ENCODE data around the gene RFX7.
"Not testable (repeated sequence)": the region's sequence is repeated elsewhere in the genome, so short reads cannot be mapped to it uniquely, and the experiment has no call there.

RFX7 gene

DNA sequence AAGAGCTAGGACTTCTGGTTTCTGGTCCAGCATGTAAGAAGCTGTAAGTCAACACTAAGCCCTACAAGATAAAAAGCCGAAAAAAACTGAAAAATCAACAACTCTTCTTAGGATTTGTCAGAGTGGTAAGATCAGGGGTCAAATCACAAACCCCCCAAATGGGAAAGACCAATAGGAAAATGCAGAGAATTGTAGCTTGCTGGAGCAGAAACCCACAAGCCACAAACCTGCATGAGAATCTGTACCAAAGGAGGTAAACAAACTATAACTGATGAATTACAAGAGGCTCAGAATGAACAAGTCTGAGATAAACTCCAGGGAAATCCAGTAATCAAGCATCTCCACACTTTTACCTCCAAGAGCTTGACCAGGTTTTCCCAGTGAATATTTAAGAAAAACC is 36.0 kb downstream of the RFX7 start:
- DNase-seq (ENCODE audit: insufficient read length, low spot score), result no peak
- FAIRE-seq, result peak; percentile 78

DNA sequence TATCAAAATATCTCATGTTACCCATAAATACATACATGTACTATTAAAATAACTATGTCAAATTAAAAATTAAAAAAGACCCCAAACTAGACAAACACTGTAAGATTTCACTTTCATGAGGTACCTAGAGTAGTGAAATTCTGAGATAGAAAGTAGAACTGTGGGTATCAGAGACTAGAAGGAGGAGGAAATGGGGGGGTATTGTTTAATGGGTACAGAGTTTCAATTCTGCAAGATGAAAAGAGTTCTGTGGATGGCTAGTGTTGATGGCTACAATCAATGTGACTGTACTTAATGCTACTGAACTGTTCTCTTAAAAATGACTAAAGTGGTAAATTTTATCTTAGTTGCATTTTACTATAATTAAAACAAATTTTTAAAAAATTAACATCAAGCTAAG is 36.6 kb downstream of the RFX7 start:
- FAIRE-seq (peak; percentile 68), DNase-seq (ENCODE audit: insufficient read length, low spot score) (no peak)

DNA sequence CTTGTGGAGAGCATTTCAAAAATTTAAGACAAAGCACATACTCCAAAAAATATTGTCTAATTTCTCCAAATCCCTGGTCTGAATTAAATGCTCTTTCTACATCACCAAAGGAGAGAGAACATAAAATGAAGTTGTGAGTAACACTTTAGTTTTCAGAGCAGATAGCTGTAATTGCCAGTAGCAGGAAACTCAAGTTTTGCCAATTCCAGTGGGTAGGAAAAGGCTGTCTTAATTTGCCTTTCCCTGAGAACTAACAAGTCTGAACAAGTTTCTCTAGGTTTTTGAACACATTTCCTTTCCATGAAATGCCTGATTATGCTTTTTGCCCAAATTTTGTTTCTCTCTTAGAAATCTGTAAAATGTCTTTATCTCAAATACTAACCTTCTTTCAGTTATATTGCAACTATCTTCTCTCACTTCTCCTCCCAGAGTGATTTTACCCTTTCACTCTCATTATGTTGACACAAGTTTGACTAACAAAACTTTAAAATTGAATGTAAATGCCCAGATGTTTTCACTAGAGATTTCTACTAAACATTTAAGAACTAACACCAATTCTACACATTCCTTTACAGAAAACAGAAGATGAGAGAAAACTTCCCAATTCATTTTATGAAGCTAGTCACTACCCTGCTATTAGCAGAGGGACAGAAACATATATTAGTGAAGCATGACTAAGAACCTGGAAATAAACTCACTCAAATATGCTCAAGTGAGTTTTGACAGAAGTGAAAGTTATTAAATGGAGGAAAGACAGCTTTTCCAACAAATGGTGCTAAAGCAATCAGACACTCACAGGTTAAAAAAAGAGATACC is 38.4 kb downstream of the RFX7 start:
- FAIRE-seq, result peak; percentile 75
- DNase-seq (ENCODE audit: insufficient read length, low spot score), result no peak

DNA sequence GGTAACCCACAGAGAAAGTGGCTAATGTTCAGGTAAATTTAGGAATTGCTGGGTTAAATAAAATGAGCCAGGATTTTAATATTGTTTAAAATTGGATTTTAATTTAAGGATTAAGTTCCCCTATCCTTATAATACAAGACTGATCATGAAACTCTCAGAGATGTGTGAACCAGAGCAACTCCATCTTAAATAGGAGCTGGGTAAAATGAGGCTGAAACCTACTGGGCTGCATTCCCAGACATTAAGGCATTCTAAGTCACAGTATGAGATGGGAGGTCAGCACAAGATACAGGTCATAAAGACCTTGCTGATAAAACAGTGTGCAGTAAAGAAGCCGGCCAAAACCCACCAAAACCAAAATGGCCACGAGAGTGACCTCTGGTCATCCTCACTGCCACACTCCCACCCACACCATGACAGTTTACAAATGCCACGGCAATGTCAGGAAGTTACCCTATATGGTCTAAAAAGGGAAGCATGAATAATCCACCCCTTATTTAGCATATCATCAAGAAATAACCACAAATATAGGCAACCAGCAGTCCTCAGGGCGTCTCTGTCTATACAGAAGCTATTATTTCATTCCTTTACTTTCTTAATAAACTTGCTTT is 40.3 kb downstream of the RFX7 start:
- not testable (repeated sequence) for DNase-seq (ENCODE audit: insufficient read length, low spot score)

DNA sequence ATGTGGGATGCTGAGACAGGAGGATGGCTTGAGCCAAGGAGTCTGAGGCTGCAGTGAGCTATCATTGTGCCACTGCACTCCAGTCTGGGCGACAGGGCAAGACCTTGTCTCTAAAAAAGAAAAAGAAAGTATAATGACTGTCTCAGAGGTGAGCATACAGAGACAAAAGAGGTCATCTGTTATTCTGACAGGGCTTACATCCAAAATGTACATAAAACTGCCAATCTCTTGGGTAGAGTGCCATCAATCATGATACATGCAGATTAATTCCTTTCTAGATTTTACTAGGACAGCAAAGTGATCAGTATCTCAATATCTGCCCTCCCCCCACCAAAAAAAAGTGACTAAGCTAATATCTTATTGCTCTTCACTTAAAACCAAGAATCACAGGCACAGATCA is 41.0 kb downstream of the RFX7 start:
- no peak for FAIRE-seq

More for the DNA sequence above, 40.3 kb downstream of the RFX7 start:
- FAIRE-seq, result not testable (repeated sequence)

DNA sequence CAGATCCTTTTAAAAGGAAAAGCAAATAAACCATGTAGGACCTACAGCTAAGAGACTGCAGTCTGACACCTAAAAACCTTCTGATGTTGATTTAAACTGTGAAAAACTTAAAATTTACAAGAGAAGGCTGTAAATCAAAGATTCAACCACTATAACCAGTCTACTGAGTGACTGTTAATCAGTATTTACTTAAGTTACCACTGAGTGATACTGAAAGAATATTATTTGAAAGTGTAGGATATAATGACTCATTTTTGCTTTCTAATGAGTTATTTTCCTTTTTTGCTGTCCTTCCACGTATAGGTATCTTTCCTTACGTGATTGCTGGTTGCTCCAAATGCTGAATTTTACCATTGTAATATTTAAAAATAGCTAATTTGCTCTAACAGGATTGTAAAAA is 44.6 kb downstream of the RFX7 start:
- no peak for DNase-seq (ENCODE audit: insufficient read length, low spot score)
- FAIRE-seq, result peak; percentile 54

More for the DNA sequence above, 41.0 kb downstream of the RFX7 start:
- DNase-seq (ENCODE audit: insufficient read length, low spot score), result no peak

DNA sequence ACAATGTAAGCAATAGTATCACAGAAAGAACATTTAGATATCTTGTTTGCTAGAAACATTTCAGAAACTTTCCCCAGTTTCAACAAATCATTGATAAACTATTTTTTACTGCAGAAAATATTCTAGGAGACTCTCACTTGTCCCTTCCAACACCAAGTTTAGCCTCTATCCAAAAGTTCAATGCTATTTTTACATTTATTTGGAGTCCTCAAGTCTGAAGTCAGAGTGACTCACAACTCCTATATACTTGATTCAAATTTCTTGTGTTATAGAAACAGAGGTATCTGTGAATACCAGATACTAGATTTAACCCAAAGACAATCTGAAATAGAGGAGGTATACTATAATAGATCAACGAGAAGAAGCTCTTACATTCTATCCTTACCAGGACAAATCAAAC is 49.6 kb downstream of the RFX7 start:
- no peak for FAIRE-seq

DNA sequence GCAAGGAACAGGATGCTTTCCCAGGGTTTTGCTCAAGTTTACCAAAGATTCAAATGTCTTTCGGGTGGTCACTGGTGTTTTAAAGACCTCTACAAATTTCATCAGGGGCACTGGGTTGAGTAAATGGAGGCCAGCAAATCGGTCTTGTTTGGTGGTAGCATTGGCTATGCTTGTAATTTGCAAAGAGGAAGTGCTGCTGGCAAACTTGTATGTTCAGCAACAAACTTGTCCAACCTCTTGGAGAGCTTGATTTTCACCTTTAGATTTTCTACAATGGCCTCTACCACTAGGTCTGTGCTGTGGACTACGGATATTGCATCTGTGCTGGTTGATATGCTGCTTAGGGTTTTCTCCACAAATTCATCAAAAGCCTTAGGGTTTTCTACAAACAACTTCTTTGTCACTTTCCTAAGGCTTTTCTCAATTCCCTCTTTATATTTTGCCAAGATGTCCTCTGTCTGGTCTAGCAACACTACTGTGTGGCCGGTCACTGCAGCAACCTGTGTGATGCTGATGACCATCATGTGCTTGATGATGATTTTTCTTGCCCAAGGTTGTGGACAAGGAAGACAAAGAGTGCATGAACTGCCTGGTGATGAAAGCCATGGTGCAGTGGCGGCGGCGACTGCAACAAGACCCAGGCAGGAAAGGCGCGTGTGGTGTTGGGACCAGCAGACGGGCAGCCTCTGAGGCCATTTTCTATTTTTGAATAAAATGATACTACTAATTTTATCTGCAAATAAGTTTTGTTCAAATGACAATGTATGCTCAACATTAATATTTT is 50.8 kb downstream of the RFX7 start:
- DNase-seq (ENCODE audit: insufficient read length, low spot score) (no peak), FAIRE-seq (no peak)

More for the DNA sequence above, 49.6 kb downstream of the RFX7 start:
- DNase-seq (ENCODE audit: insufficient read length, low spot score), result no peak

DNA sequence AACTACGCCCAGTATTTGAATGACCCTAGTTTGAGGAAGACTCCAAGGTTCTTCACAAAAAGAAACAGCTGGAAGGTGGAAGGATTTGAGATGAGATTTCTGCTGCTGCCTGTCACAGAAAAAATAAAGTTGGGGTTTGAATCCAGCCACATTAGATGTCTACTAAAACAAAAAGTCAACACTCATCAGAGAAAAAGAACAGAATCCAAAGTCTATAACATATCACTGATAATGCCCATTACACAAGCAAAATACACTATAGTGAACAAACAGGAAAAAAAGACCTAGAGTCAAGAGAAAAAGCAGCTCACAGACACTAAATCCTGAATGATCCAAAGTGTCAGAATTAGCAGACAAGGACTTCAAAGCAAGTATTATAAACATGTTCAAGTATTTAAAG is 56.0 kb downstream of the RFX7 start:
- FAIRE-seq, result no peak
- DNase-seq (ENCODE audit: insufficient read length, low spot score), result no peak

DNA sequence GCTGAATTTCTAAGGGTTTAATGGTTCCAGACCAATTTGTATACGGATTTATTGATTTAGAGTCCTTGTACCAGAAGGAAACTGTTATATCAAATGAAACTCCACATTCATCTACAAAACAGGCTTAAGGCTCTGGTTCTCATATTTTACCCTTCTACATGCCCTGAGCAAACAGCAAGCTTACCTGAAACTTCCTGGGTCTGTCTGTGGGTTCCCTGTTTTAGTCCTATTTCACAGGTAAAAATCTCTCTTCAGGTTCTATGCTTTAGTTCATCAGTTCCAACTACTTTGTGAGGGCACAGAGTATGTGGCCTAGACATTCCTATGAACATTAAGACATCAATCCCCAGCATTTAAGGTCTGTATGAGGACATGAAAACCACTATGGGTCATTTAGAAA is 57.7 kb downstream of the RFX7 start:
- FAIRE-seq (peak; percentile 80), DNase-seq (ENCODE audit: insufficient read length, low spot score) (no peak)

DNA sequence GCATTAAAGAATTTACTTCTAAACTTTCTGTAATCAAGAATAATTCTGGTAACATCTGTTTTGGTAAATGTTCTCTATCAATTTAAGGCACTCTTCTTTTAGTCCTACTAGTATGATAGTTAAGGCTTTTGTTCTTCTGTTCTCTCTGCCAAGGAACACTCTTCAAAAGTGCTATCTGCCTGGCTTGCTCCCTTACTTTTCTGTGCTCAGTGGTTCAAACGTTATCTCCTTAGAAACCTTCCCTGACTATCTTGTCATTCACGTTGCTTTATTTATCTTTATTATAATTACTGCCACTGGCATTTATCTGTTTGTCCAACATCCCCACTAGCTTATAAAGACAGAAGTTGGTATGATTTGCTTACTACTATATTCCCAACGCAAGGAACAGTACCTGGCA is 59.2 kb downstream of the RFX7 start:
- FAIRE-seq, result no peak
- DNase-seq (ENCODE audit: insufficient read length, low spot score), result no peak

DNA sequence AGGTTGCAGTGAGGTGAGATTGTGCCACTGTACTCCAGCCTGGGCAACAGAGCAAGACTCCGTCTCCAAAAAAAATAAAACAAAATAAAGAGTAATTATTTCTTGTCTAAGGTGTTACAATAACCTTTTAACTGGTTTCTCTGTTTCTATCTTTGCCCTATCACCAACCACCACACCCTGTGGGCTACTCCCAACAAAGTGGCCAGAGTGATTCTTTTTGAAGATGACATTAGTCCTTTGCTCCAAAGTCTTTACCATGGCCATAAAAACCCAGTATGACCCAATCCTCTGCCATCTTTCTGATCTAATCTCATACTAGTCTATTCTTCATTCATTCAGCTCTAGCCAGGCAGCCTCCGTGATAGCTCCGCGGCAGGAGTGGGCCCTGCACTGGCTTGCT is 62.8 kb downstream of the RFX7 start:
- DNase-seq (ENCODE audit: insufficient read length, low spot score) (no peak), FAIRE-seq (no peak)

DNA sequence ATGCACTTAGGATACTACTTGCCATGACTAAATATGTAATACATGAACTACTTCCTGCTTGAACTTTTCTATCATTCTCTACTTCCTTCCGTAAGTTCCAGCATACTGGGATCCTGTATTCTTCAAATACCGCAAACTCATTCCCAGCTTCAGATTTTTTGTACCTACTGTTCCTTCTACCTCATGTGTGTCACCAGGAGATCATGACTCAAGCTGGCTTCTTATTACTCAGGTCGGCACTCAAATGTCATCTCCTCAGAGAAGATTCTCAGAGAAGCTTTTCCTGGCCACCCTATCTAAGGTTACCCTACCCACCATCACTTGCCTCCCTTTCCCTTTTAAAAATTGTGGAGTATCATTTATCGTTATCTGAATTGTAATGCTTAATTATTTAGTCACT is 66.7 kb downstream of the RFX7 start:
- DNase-seq (ENCODE audit: insufficient read length, low spot score) (no peak), FAIRE-seq (no peak)

DNA sequence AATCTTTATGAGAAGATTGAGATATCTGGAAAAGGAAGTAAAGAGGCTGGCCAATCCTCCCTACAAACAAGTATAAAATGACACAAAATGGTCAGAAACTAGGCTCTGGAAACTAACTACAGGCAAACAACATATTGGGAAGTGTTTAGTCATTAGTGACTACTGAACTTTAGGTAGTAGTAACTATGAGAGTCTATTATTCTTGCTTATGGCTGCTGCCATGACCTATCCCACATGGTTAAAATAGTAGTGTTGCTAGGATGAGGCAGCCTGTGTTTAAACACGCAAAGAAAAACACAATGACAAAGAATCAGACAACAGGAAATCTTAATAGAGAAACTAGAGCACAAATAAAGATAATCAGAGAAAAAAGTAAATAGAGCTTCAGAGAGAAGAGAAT is 67.9 kb downstream of the RFX7 start:
- no peak for FAIRE-seq
- no peak for DNase-seq (ENCODE audit: insufficient read length, low spot score)

DNA sequence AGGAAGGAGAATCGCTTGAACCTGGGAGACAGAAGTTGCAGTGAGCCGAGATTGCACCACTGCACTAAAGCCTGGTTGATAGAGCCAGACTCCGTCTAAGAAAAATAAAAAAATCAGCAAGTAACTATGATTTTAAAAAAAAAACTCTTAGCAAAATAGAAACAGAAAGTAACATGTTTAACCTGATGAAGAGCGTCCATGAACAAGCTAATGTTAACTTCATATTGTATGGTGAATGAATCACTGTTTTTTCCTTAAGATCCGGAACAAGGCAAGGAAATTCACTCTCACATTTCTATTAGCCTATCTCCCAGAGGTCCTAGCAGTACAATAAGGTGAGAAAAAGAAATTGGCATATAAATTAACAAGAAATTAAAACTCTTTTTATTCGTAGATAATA is 69.0 kb downstream of the RFX7 start:
- no peak for DNase-seq (ENCODE audit: insufficient read length, low spot score)
- no peak for FAIRE-seq

DNA sequence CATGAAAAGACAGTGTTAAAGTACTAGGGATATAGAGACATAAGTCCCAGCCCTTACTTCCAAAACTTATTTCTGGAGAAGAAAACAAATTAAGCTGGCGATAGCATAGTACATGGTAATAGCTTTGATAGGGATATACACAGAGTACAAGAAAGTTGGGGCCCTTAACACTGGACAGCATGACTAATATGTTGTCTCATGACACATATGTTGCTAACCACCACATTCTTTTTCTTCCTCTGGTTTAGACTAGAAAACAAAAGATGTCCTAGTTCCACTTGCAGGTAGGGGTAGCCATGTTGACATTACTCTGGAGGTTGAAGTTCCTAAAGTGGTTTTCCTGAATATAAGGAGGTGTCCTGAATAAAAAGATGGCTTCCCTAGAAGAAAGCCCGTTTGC is 75.3 kb downstream of the RFX7 start:
- FAIRE-seq, result no peak
- no peak for DNase-seq (ENCODE audit: insufficient read length, low spot score)

DNA sequence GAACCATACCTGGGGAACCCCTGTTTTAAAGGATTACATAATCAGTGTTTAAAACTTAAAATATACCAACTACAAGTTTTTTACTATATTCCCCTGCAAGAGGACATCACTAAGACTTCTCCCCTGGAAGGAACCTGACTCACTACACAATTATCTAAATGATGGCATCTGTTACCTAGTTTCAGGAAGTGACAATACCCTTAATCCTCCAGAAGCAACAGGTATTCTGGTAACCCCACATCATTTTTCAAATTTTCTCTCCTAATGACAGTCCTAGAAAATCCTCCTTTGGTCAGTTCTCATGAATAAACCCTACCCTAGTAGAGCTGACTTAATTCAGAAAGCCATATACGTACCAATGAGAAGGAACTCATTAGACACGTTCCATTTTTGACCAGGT is 78.4 kb downstream of the RFX7 start:
- FAIRE-seq (no peak), DNase-seq (ENCODE audit: insufficient read length, low spot score) (no peak)

DNA sequence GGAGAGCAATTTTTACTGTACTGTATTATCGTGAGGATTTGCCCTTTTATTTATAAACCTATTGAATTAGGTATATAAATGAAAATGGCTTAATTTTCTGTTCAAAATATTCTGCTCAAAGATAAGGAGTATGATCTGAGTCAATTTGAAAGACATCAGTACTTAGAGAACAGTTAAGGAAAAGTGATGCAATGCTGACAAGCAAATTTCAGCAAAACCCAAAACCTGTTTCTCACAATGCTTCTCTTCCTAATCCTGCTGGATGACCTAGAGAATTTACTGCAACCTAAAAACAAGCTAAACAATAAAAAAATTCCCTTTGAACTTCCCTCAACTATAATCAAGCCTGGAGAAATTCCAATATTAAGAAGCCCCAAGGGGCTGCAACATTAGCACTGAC is 82.7 kb downstream of the RFX7 start:
- no peak for FAIRE-seq

DNA sequence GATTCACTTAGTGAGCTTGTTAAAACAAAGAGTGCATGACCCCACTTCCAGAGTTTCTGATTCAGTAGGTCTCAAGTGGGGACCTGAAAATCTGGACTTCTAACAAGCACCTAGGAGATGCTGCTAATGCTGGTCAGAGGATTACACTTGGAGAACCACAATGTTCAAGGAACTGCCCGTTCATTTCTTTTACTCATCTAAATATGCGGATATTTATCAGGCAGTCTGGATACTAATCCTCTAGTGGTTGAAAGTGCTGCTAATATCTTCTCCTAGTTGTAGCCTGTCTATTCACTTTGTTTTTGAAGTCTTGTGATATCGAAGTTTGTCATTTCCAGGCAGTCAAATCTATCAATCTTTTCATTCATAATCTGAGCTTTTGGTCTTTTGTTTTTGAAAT is 86.8 kb downstream of the RFX7 start:
- DNase-seq (ENCODE audit: insufficient read length, low spot score), result no peak
- no peak for FAIRE-seq

More for the DNA sequence above, 82.7 kb downstream of the RFX7 start:
- no peak for DNase-seq (ENCODE audit: insufficient read length, low spot score)

DNA sequence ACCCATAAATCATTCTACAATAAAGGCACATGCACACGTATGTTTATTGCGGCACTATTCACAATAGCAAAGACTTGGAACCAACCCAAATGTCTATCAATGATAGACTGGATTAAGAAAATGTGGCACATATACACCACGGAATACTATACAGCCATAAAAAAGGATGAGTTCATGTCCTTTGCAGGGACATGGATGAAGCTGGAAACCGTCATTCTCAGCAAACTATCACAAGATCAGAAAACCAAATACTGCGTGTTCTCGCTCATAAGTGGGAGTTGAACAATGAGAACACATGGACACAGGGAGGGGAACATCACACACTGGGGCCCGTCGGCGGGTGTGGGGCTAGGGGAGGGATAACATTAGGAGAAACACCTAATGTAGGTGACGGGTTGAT is 88.4 kb downstream of the RFX7 start:
- not testable (repeated sequence) for FAIRE-seq

DNA sequence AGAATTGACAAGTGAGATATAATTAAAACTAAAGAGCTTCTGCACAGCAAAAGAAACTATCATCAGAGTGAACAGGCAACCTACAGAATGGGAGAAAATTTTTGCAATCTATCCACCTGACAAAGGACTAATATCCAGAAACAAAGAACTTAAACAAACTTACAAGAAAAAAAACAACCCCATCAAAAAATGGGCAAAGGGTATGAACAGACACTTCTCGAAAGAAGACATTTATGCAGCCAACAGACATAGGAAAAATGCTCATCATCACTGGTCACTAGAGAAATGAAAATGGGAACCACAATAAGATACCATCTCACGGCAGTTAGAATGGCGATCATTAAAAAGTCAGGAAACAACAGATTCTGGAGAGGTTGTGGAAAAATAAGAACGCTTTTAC is 88.9 kb downstream of the RFX7 start:
- not testable (repeated sequence) for DNase-seq (ENCODE audit: insufficient read length, low spot score); FAIRE-seq

More for the DNA sequence above, 88.4 kb downstream of the RFX7 start:
- DNase-seq (ENCODE audit: insufficient read length, low spot score), result not testable (repeated sequence)
